NCI-H2196 (cell line): Measurements from ENCODE around the gene POTEM.
"Not testable (repeated sequence)": the region's sequence is repeated elsewhere in the genome, so short reads cannot be mapped to it uniquely, and the experiment has no call there.

Experiments used
- DNase-seq: peaks from one replicate; lab custom pipeline; 2025; ENCODE audit not compliant: unreplicated experiment; lab: John Stamatoyannopoulos, UW

Gene POTEM

GRCh38 chr14:19036811-19037382 lies 69.7 kb downstream of the POTEM start:
- DNase-seq = not testable (repeated sequence)

- DNase-seq = not testable (repeated sequence)
Observed at GRCh38 chr14:19038060-19038664, 70.9 kb downstream of the POTEM start.

GRCh38 chr14:19038785-19039184 lies 71.6 kb downstream of the POTEM start:
- DNase-seq = not testable (repeated sequence)

- DNase-seq = not testable (repeated sequence)
Observed at GRCh38 chr14:19043384-19043783, 76.2 kb downstream of the POTEM start.
